IMR-90 (cell line): ENCODE data around the gene MICU1. TPM values are rescaled to one million over a fixed set of nuclear protein-coding genes. Genes with fewer than 3 reads are reported as not detected.
A peak's percentile ranks its signal among the peaks of the same experiment; 100 is the strongest.

ENCODE experiments used
- ATAC-seq: fragments of 200-7000 bp; cut with Tn5 transposase; 2 replicates; pipeline ENCODE4 v1.9.1; 2020; ENCODE audit warnings: low read depth, mild to moderate bottlenecking, moderate library complexity
- BruUV-seq: library from RNA; stranded (reverse); fragments of 400-500 nt; replicated peaks from 2 replicates; lab custom pipeline; 2021; lab: Mats Ljungman, UMichigan
- CTCF ChIA-PET: fragments of 300-600 bp; formaldehyde crosslinking; extraction: SDS; loops from one replicate; lab custom pipeline; 2021; ENCODE audit warnings: antibody characterized with exemption; lab: Yijun Ruan, JAX
- POLR2A ChIA-PET: fragments of 300-600 bp; sonication (Branson Sonifier 250); formaldehyde crosslinking; loops from one replicate; lab custom pipeline; 2022; ENCODE audit warnings: antibody characterized with exemption; ENCODE audit not compliant: unreplicated experiment; lab: Charles Lee
- DNase-seq: peaks from one replicate; pipeline ENCODE4 v3.0.0; 2013
- H2AFZ ChIP-seq: replicated peaks from 2 replicates; pipeline ENCODE3; 2013; ENCODE audit warnings: low read length, mild to moderate bottlenecking; ENCODE audit not compliant: poor library complexity
- H2AK5ac ChIP-seq: 2 replicates; pipeline ENCODE4 v1.6.1; 2013; ENCODE audit warnings: low read depth, low read length, inconsistent platforms
- H2AK9ac ChIP-seq: replicated peaks from 2 replicates; pipeline ENCODE3; 2013; ENCODE audit warnings: mild to moderate bottlenecking, low read depth, low read length, moderate library complexity; ENCODE audit not compliant: poor library complexity
- H2BK120ac ChIP-seq: 2 replicates; pipeline ENCODE4 v1.6.1; 2013; ENCODE audit warnings: low read depth, low read length, inconsistent platforms
- H2BK15ac ChIP-seq: 3 replicates; pipeline ENCODE4 v1.6.1; 2013; ENCODE audit warnings: low read depth, low read length, inconsistent platforms
- H2BK20ac ChIP-seq: 2 replicates; pipeline ENCODE4 v1.6.1; 2013; ENCODE audit warnings: low read depth, mild to moderate bottlenecking, inconsistent platforms, low read length, moderate library complexity
- H2BK5ac ChIP-seq: 2 replicates; pipeline ENCODE4 v1.6.1; 2013; ENCODE audit warnings: mild to moderate bottlenecking, low read depth, low read length, inconsistent platforms; ENCODE audit not compliant: poor library complexity, severe bottlenecking
- H3K14ac ChIP-seq: replicated peaks from 2 replicates; pipeline ENCODE4 v1.6.1; 2013; ENCODE audit warnings: low read depth, low read length, inconsistent platforms
- H3K18ac ChIP-seq: 2 replicates; pipeline ENCODE4 v1.6.1; 2013; ENCODE audit warnings: low read depth, low read length, control low read depth
- H3K23ac ChIP-seq: 2 replicates; pipeline ENCODE4 v1.6.1; 2013; ENCODE audit warnings: low read depth, low read length, inconsistent platforms
- H3K27ac ChIP-seq: 2 replicates; pipeline ENCODE4 v1.5.1; 2013; ENCODE audit warnings: mild to moderate bottlenecking, control low read depth, low read length; ENCODE audit not compliant: insufficient read depth
- H3K27me3 ChIP-seq: 2 replicates; pipeline ENCODE4 v1.6.1; 2013; ENCODE audit warnings: low read length; ENCODE audit not compliant: control insufficient read depth, insufficient read depth
- H3K36me3 ChIP-seq: 2 replicates; pipeline ENCODE4 v1.6.1; 2013; ENCODE audit warnings: low read length, mixed read lengths; ENCODE audit not compliant: control insufficient read depth, insufficient read depth
- H3K4ac ChIP-seq: 2 replicates; pipeline ENCODE4 v1.6.1; 2013; ENCODE audit warnings: low read depth, low read length, inconsistent platforms
- H3K4me1 ChIP-seq: 2 replicates; pipeline ENCODE4 v1.6.1; 2013; ENCODE audit warnings: low read length, mixed read lengths; ENCODE audit not compliant: control insufficient read depth, insufficient read depth
- H3K4me2 ChIP-seq: 2 replicates; pipeline ENCODE4 v1.6.1; 2013; ENCODE audit warnings: low read depth, mild to moderate bottlenecking, control low read depth, low read length, moderate library complexity
- H3K4me3 ChIP-seq: 2 replicates; pipeline ENCODE4 v1.5.1; 2013; ENCODE audit warnings: low read depth, mild to moderate bottlenecking, control low read depth, low read length, moderate library complexity; ENCODE audit not compliant: insufficient read depth
- H3K56ac ChIP-seq: 2 replicates; pipeline ENCODE4 v1.6.1; 2013; ENCODE audit warnings: low read length, inconsistent platforms; ENCODE audit not compliant: insufficient read depth; ENCODE audit errors: extremely low read depth
- H3K79me1 ChIP-seq, 2 experiments: 2 replicates each; pipeline ENCODE4 v1.6.1; 2013; ENCODE audit warnings: low read length in 2 of 2, inconsistent platforms in 1 of 2, low read depth in 1 of 2
- H3K9ac ChIP-seq: 2 replicates; pipeline ENCODE4 v1.6.1; 2013; ENCODE audit warnings: low read depth, low read length, control low read depth
- H3K9me1 ChIP-seq: 2 replicates; pipeline ENCODE4 v1.6.1; 2013; ENCODE audit warnings: low read length, inconsistent platforms; ENCODE audit not compliant: insufficient read depth
- H3K9me3 ChIP-seq: 2 replicates; pipeline ENCODE4 v1.6.1; 2013; ENCODE audit warnings: low read length; ENCODE audit not compliant: control insufficient read depth, insufficient read depth
- H4K20me1 ChIP-seq: 2 replicates; pipeline ENCODE4 v1.6.1; 2013; ENCODE audit warnings: low read length, inconsistent platforms; ENCODE audit not compliant: insufficient read depth
- H4K5ac ChIP-seq: 2 replicates; pipeline ENCODE4 v1.6.1; 2013; ENCODE audit warnings: mild to moderate bottlenecking, low read depth, low read length, control low read depth
- H4K8ac ChIP-seq, 2 experiments: 2 replicates each; pipeline ENCODE4 v1.6.1; 2013; ENCODE audit warnings: low read depth in 2 of 2, low read length in 2 of 2, control low read depth in 1 of 2, inconsistent platforms in 1 of 2
- H4K91ac ChIP-seq: 2 replicates; pipeline ENCODE4 v1.6.1; 2013; ENCODE audit warnings: low read depth, low read length, inconsistent platforms; ENCODE audit not compliant: insufficient read depth
- BHLHE40 ChIP-seq: fragments of 150-350 bp; IDR thresholded peaks from 2 replicates; pipeline ENCODE4 v1.6.1; 2016; ENCODE audit warnings: mild to moderate bottlenecking, low read depth, low read length
- CHD1 ChIP-seq: IDR thresholded peaks from 2 replicates; pipeline ENCODE4 v1.6.1; 2012; ENCODE audit warnings: low read depth, low read length, improper control_type of control experiment
- MAFK ChIP-seq: IDR thresholded peaks from 2 replicates; pipeline ENCODE4 v1.6.1; 2012; ENCODE audit warnings: low read depth, low read length, improper control_type of control experiment
- MAZ ChIP-seq: IDR thresholded peaks from 2 replicates; pipeline ENCODE4 v1.6.1; 2012; ENCODE audit warnings: low read depth, mild to moderate bottlenecking, low read length, improper control_type of control experiment, moderate library complexity, borderline replicate concordance
- MXI1 ChIP-seq: IDR thresholded peaks from 2 replicates; pipeline ENCODE4 v1.6.1; 2012; ENCODE audit warnings: low read depth, mild to moderate bottlenecking, low read length, moderate library complexity, borderline replicate concordance
- NFE2L2 ChIP-seq: fragments of 150-350 bp; IDR thresholded peaks from 2 replicates; pipeline ENCODE4 v1.6.1; 2016; ENCODE audit warnings: low read depth, mild to moderate bottlenecking, low read length
- POLR2A ChIP-seq: IDR thresholded peaks from 2 replicates; pipeline ENCODE4 v1.6.1; 2012; ENCODE audit warnings: mild to moderate bottlenecking, low read depth, low read length
- RCOR1 ChIP-seq: IDR thresholded peaks from 2 replicates; pipeline ENCODE4 v1.6.1; 2012; ENCODE audit warnings: mild to moderate bottlenecking, low read length, improper control_type of control experiment; ENCODE audit not compliant: insufficient replicate concordance
- RFX5 ChIP-seq: IDR thresholded peaks from 2 replicates; pipeline ENCODE4 v1.8.0; 2012; ENCODE audit warnings: low read depth, mild to moderate bottlenecking, low read length, moderate library complexity
- SMC3 ChIP-seq: fragments of 150-350 bp; IDR thresholded peaks from 2 replicates; pipeline ENCODE4 v1.6.1; 2016; ENCODE audit warnings: low read depth, mild to moderate bottlenecking, antibody characterized with exemption, low read length, moderate library complexity
- WGBS, 2 experiments: methylation state at CpG; one replicate each; pipeline versions ENCODE4 v1.1.5 to v1.1.7; 2013; ENCODE audit warnings: missing lambda C conversion rate in 2 of 2; ENCODE audit not compliant: insufficient read length in 1 of 2; ENCODE audit errors: extremely low coverage in 2 of 2; 5-methylcytosine and 5-hydroxymethylcytosine counted together
- dilution Hi-C: fragments of 300-500 bp; cut with HindIII; formaldehyde crosslinking; loops from one replicate; pipeline ENCODE4 v1.14.3; 2018; ENCODE audit warnings: low sequenced_read_pairs; ENCODE audit not compliant: unreplicated experiment
- in situ Hi-C: fragments of 300-500 bp; cut with MboI; formaldehyde crosslinking; loops from 3 replicates; pipeline ENCODE4 v1.14.3; 2019; ENCODE audit warnings: low sequenced_read_pairs, inconsistent platforms, mixed read lengths
- intact Hi-C: fragments of 100-400 bp; cut with micrococcal nuclease; formaldehyde crosslinking; loops from 2 replicates; pipeline ENCODE4 v1.10.0; 2022
- polyA plus RNA-seq, 3 experiments: library from polyadenylated mRNA; depleted of rRNA; stranded (reverse); fragments of >200 nt; gene quantifications; 2 replicates each; pipeline ENCODE4 v1.2.3, GENCODE V29; 2012; ENCODE audit warnings: low replicate concordance in 1 of 3
- total RNA-seq: library from RNA; depleted of rRNA; stranded (reverse); fragments of >200 nt; gene quantifications from 2 replicates; pipeline ENCODE4 v1.2.3, GENCODE V29; 2012
- TF ChIP-seq, protein P1 (sequence below): fragments of 150-350 bp; IDR thresholded peaks from 2 replicates; pipeline ENCODE4 v1.6.1; 2017; ENCODE audit warnings: mild to moderate bottlenecking, antibody characterized with exemption, low read length, low read depth
- TF ChIP-seq, protein P2 (sequence below): fragments of 150-350 bp; IDR thresholded peaks from 2 replicates; pipeline ENCODE4 v1.6.1; 2016; ENCODE audit warnings: low read depth, mild to moderate bottlenecking, low read length, moderate library complexity, borderline replicate concordance

The MICU1 gene
- total and polyA plus RNA-seq, 2 of the 4 experiments (the other 2 are of a cell fraction), result 43.6 to 44.7 TPM

DNA sequence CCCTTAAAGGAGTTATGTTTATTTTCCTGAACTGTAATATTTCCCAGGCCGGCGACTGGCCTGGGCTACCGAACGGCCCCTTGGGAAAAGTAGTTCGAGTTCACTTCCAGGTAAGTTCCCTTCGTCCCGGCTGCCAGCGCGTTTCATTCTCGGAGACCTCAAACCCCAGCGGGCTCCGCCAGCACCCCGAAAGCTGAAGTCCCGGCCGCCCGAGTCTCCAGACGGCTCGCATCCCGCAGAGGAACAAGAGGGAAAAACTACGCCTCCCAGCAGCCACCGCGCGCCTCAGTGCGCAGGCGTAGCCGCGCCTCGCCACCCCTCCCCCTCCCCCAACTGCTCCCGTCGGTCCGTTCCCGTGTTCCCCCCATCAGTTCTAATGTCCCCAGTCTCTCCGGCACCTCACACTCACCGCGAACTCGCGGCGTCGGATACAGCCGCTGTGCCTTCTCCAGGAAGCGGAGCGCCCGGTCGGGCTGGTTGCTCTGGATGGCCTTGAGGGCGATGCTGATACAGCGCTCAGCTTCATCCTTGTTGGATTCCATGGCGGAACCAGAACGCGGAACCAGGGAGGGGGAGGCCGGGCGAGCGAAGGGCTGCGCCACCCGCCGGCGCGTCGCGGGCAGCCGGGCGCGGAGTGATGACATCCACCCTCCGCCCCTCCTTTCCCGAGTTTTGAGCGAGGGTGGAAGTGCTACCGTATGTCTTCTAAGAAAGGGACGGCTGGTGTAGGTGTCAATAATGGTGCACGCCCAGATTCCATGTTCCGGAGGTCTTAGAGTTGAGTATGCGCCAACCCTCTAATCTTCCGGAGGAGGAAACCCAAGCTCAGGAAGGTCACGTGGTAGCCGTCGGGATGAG is 271.3 kb downstream of the MICU1 start, which contains the start of gene DNAJB12:
TSS of gene DNAJB12 (minus strand) at position 564 of the 858 bp plus-strand sequence. CDS start at position 542, 22 bp downstream.
- BruUV-seq, result no TSS peak
- H3K56ac ChIP-seq, result peak within 1 kb of the TSS; percentile 98
- peak within 1 kb of the TSS; percentile 92 for H3K18ac ChIP-seq
- H3K36me3 ChIP-seq, result peaks cover 1% of the 10 kb centered on the region
- peaks cover 29% of the 10 kb centered on the region; the same call in 1 of the 2 replicates for H4K20me1 ChIP-seq
- peak within 1 kb of the TSS; percentile 100 for H2AFZ ChIP-seq
- peak within 1 kb of the TSS; percentile 82 for H3K4me3 ChIP-seq
- H4K91ac ChIP-seq, result peak within 1 kb of the TSS; percentile 97
- peak within 1 kb of the TSS; percentile 100 for H3K4ac ChIP-seq
- peak within 1 kb of the TSS; percentile 96 for H4K5ac ChIP-seq
- H3K4me2 ChIP-seq, result peak within 1 kb of the TSS; percentile 89
- peak within 1 kb of the TSS; percentile 99 for H2AK9ac ChIP-seq
- no peaks in the 10 kb centered on the region for H3K27me3 ChIP-seq
- ATAC-seq (peak; percentile 89), DNase-seq (peak; percentile 95)
- in situ Hi-C loops (no loop called here), dilution Hi-C loops (no loop called here), intact Hi-C loops (no loop called here)
- H3K14ac ChIP-seq, result peak within 1 kb of the TSS; percentile 100
- peak within 1 kb of the TSS; percentile 63; the same call in 2 of the 3 replicates for H2BK15ac ChIP-seq
- peak within 1 kb of the TSS; percentile 98 for H2BK5ac ChIP-seq
- peak within 1 kb of the TSS; percentile 75 for H2AK5ac ChIP-seq
- 2% methylated on average over 27 of the region's 74 CpGs; no CpG with 5 or more reads in 1 of the 2 experiments for WGBS, 2 experiments
- H2BK20ac ChIP-seq, result peak within 1 kb of the TSS; percentile 28; the same call in 1 of the 2 replicates
- H3K23ac ChIP-seq, result peak within 1 kb of the TSS; percentile 98
- peaks cover 6% of the 10 kb centered on the region for H3K4me1 ChIP-seq
- H3K27ac ChIP-seq, result peak within 1 kb of the TSS; percentile 95
- H2BK120ac ChIP-seq, result peak within 1 kb of the TSS; percentile 95
- peaks cover 23 to 54% of the 10 kb centered on the region in 2 experiments for H3K79me1 ChIP-seq
- 0 out of 2 replicates have a peak, but pooled peaks cover 6% of the 10 kb centered on the region for H3K9me1 ChIP-seq
- TF ChIP-seq, protein P1, sequence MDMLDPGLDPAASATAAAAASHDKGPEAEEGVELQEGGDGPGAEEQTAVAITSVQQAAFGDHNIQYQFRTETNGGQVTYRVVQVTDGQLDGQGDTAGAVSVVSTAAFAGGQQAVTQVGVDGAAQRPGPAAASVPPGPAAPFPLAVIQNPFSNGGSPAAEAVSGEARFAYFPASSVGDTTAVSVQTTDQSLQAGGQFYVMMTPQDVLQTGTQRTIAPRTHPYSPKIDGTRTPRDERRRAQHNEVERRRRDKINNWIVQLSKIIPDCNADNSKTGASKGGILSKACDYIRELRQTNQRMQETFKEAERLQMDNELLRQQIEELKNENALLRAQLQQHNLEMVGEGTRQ, result peak; percentile 84
- TF ChIP-seq NFE2L2 (peak; percentile 44), CHD1 (peak; percentile 65; the same call in 1 of the 2 replicates), MAZ (peak; percentile 98), BHLHE40 (peak; percentile 38; the same call in 1 of the 2 replicates), MXI1 (peak; percentile 70; the same call in 1 of the 2 replicates), MAFK (peak; percentile 43; the same call in 1 of the 2 replicates), SMC3 (no peak), RFX5 (no peak), POLR2A (peak; percentile 92), RCOR1 (peak; percentile 26)
- TF ChIP-seq, protein P2, sequence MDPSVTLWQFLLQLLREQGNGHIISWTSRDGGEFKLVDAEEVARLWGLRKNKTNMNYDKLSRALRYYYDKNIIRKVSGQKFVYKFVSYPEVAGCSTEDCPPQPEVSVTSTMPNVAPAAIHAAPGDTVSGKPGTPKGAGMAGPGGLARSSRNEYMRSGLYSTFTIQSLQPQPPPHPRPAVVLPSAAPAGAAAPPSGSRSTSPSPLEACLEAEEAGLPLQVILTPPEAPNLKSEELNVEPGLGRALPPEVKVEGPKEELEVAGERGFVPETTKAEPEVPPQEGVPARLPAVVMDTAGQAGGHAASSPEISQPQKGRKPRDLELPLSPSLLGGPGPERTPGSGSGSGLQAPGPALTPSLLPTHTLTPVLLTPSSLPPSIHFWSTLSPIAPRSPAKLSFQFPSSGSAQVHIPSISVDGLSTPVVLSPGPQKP, result no peak
- no peaks in the 10 kb centered on the region for H3K9me3 ChIP-seq
- peak within 1 kb of the TSS; percentile 93 for H3K9ac ChIP-seq
- CTCF ChIA-PET, result interaction anchor here (1.2 kb wide), 1 partner anchor 10 kb away, joined by 5 read pairs; no protein-coding TSS in a partner anchor
- peak within 1 kb of the TSS; percentile 72 to 100 for H4K8ac ChIP-seq
- POLR2A ChIA-PET, result interaction anchor here (0.6 kb wide), 1 partner anchor 140 kb away, joined by 11 read pairs; no protein-coding TSS in a partner anchor
